GM18867 (cell line): Measurements from ENCODE around the gene ARID4B.
"Not testable (repeated sequence)": the region's sequence is repeated elsewhere in the genome, so short reads cannot be mapped to it uniquely, and the experiment has no call there.

Experiments
- ATAC-seq: cut with Tn5 transposase; IDR thresholded peaks from one replicate; pipeline ENCODE4 v1.9.1; 2021; ENCODE audit warnings: mild to moderate bottlenecking, moderate library complexity; ENCODE audit not compliant: unreplicated experiment

Gene ARID4B

DNA sequence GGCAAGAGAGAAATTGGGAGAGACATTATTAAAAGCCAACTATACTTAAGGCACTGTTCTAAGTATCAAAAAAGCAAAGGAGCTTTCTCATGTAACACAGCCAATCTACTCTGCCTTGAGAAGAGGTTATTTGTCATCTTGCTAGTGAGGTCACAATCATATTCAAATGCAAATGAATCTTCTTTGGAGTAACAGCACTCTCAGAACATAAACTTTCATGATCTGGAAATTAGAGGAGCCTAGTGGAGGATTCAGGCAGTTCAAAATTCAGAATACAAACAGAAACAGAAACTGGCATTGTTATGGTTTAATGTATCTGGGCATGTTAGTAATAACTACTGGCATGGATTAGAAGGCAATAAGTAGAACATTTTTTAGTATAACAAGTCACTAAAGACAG lies 57.4 kb downstream of the ARID4B start:
- ATAC-seq, result peak; percentile 63

DNA sequence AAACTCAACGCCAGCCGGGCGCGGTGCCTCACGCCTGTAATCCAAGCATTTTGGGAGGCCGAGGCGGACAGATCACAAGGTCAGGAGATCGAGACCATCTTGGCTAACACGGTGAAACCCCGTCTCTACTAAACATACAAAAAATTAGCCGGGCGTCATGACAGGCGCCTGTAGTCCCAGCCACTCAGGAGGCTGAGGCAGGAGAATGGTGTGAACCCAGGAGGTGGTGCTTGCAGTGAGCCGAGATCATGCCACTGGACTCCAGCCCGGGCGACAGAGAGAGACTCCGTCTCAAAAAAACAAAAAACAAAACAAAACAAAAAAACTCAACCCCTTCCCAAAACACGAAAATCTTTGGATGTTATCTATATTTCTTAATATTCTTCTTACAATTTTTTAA lies 58.0 kb downstream of the ARID4B start:
- not testable (repeated sequence) for ATAC-seq

DNA sequence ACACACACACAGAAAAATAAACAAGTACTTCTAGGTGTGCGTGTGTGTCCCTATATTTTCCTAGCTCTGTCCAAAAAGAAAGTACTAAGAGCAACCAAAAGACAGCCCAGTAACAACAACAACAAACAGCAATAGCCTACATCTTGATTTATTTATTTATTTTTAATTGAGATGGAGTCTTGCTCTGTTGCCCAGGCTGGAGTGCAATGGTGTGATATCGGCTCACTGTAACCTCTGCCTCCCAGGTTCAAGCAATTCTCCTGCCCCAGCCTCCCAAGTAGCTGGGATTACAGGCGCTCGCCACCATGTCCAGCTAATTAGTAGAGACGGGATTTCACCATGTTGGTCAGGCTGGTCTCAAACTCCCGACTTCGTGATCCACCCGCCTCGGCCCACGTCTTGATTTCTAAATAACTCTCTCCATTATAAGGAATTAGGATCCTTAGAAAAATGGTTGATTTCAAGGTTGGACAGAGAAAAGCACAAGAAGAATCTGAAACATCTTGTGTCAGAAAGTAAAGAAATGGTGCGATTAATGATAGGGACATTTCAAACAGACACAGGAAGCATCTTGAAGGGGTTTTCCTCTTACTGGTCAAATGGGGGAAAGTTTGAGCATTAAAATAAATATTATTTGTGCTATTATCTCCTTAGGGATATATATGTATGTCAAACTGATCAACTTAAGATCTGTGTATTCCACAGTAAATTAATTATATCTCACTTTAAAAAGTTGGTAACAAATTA lies 59.4 kb downstream of the ARID4B start:
- ATAC-seq, result no peak

DNA sequence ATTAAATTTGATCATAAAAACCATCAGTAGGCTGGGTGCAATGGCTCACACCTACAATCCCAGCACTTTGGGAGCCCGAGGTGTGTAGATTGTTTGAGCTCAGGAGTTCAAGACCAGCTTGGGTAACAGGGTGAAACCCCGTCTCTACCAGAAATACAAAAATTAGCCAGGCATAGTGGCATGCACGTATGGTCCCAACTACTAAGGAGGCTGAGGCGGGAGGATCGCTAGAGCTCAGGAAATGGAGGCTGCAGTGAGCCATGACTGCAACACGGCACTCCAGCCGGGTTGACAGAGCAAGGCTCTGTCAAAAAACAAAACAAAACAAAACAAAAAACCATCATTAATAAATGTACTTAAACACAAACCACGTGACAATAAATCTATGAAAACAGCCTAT lies 61.0 kb downstream of the ARID4B start:
- no peak for ATAC-seq

DNA sequence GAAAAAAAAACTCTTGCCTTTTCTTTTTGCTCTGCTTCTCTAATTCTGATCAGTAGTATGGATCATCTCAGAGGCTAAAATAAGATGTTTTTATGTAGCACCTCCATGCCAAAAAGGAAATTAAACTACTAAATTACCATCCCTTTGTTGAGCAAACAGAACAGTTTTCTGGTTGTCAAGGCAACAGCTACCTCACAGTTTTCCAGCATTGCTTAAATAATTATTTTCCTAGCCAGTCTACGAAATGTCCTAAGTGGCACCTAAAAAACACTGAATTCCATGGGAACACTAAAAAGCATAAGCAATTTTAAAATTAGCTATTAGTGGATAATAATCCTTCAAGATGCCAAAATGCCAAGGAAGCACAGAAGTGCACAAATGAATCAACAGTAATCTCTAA lies 61.7 kb downstream of the ARID4B start:
- ATAC-seq, result no peak

DNA sequence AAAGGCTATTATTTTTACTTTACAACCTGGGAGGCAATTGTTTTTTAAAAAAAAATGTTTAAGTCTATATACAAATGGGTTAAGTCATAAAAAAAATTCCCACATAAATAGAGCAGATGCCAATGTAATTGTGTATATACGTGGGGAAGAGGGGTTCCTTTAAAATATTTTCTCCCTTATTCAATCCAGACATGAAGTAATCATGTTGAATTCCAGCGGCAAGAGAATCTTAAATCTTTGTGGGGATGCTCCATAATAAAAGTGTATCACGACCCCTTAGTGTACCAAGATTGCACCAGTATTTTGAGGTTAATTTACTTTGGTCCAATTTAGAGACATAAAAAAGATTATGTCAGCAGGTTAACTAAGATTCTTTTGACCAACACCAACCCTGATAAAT lies 62.1 kb downstream of the ARID4B start:
- ATAC-seq, result no peak

DNA sequence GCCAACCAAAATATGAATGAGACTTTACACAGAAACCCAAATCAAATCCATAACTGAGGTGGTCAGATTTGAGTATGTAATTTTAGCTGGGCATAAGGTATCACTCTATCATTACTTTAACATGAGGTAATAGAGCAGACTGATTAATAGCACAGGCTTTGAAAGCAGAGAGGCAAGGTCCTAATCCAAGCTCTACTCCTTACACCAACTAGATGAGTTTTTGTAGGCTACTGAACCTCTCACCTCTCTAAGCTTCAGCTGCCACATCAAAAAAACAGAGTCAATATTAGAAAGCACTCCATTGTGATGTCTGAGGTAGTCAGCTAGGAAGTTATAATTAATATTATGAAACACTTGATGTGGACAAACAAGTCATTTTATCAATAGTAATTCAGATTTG lies 63.7 kb downstream of the ARID4B start:
- no peak for ATAC-seq

DNA sequence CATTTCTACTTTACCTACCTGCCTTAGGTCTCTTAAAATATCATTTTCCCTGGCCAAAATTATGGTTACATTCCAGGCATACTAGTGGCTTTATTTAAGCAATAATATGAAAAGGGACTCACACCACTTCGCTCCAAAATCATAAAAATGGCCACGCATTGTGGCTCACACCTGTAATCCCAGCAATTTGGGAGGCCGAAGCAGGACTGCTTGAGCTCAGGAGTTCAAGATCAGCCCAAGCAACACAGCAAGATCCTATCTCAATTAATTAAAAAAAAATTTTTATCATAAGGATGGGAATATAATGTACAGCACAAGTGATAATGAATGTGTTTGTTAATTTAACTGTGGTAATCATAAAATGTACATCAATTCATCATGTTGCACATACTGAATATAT lies 65.4 kb downstream of the ARID4B start:
- ATAC-seq, result no peak

DNA sequence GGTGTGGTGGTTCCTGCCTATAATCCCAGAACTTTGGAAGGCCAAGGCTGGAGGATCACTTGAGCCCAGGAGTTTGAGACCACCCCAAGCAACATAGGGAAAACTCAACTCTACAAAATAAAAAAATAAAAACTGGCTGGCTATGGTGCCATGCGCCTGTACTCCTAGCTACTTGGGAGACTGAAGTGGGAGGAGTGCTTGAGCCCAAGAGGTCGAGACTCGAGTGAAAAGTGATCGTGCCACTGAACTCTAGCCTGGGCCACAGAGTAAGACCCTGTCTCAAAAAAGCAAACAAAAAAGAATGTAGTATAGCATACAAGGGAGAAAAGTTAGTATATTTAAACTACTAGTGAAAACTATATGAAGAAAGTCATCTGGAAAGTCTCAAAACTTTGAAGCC lies 66.7 kb downstream of the ARID4B start:
- ATAC-seq, result no peak

DNA sequence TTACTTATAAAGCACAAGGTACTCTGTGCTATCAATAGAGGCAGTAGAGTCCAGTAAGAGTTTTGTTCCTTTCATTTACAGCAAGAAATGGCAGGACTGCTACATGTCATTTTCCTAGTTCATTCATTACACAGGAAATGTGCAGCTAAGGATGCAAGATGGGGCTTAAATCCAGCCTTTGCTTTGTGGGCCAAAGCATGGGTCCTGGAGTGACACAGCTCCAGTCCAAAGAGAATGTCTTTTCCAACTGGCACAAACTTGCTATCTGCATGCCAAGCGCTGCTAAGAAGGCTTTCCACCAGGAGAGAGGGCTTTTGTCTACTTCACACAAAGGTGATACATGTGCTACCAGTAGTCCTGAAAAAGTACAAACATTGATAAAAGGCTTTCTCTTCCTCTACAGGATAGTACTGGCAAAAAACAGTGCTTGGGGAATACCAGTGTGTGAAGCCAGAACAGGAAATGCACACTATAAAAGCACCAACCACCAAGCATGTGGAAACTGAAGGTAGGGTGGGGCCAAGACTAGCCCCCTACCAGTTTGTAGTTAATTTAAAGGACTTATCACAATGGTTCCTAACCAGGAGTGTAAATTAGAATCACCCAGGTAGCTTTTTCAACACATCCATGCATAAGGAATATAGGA lies 68.7 kb downstream of the ARID4B start:
- no peak for ATAC-seq

DNA sequence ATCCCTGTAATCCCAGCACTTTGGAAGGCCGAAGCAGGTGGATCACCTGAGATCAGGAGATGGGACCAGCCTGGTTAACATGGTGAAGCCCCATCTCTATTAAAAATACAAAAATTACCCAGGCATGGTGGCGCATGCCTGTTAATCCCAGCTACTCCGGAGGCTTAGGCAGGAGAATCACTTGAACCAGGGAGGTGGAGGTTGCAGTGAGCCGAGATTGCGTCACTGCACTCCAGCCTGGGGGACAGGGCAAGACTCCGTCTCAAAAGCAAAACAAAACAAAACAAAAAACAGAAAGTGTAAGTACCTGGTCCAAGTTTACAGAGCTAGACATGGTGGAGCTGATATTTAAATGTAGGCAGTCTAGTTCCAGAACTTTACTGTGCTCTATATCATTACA lies 69.9 kb downstream of the ARID4B start:
- not testable (repeated sequence) for ATAC-seq

DNA sequence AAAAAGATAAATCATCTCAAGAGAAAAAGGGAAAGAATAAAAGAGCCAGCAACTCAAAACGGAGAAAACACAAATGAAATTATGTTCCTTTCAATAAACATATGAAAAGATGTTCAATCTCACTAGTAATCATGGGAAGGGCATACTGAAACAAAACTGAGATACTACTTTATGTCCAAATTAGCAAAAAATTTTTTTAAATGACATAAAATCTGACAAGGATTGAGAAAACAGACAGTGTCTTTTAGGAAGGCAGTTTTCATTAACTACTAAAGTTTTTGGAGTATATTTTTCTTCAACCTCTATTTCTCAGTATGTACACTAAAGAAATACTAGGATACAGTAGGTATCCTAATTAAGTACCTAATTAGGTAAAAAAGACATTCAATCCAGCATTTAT lies 73.3 kb downstream of the ARID4B start:
- no peak for ATAC-seq

DNA sequence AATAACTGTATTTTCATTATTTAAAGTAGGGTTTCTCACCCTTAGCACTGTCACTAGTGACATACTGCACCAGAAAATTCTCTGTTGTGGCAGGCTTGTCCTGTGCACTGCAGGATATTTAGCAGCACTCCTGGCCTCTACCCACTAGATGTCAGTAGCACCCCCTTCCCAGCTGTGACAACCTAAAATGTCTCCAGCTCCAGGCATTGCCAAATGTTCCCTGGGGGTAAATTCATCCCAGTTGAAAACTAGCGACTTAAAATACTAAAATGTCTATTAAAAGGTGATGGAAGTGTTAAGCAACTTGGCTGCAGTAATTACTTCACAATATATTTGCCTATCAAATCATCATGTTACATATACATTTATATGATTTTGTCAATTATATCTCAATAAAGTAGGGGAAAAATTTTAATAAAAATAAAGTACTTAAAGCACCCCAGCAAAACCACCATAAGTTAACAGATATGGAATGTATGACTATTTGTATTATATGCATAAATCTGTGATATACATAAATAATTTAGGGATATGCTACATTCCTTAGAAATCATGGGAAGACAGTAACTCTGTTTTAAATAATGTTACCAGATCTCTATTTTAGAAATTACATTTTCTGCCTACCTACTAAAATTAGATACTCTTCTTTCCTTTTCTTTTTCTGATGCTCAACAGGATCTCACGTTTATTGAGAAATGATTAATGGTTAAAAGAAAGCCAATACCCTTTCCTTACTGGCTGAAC lies 74.6 kb downstream of the ARID4B start:
- peak; percentile 77 for ATAC-seq

DNA sequence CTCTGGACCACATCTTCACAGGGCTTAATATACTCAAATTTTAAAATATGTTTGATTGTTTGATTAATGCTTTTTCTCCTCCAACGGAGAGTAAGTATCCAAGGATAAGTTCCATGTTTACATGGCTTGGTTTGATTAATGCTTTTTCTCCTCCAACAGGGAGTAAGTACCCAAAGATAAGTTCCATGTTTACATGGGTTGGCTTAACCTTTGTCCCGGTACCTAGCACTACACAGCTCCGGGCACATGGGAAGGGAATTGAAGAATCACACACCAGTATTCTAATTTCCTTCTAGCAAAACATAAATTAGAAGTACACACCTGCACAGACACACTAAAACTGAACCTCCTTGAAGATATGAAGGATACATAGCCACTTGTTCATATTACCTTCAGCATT lies 77.5 kb downstream of the ARID4B start:
- no peak for ATAC-seq

DNA sequence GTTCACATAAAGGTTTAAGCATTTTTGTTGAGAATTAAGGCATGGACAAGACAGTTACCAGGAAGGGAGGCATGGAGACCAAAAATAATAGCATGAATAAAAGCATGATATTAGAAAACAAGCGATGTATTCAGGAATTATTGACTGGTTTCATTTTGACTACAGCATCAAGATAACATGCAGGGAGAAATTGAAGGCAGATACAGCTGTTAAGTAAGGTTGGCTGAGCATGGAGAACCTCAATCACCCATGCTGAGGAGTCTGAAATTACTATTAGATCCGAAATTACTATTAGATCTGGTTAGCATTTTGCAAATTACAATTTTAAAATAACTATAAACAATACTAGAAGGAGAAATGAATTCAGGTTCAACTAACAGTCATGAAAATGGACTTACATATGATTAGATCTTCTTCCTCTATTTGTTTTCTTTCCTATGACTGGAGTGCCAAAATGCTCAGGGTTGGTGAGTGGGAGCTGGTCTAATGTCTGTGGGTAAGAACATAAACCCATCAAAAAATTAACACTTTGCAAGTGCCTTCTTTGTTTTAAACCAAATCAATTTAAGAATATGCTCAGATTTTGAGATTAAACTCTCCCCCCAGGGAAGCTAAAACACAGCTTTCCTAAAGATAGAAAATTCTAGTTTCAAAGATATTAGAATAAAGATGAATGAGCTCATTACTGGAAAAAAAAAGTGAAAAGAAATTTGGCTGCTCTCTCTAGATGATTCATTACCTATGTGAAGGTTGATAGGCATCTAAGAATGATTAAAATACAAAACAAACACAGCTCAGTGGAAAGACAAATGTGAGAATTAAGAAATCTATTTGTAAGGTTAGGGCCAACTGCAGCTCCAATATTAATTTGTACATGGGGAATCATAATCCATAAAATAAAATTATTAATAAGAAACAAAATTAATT lies 81.7 kb downstream of the ARID4B start:
- ATAC-seq, result no peak

DNA sequence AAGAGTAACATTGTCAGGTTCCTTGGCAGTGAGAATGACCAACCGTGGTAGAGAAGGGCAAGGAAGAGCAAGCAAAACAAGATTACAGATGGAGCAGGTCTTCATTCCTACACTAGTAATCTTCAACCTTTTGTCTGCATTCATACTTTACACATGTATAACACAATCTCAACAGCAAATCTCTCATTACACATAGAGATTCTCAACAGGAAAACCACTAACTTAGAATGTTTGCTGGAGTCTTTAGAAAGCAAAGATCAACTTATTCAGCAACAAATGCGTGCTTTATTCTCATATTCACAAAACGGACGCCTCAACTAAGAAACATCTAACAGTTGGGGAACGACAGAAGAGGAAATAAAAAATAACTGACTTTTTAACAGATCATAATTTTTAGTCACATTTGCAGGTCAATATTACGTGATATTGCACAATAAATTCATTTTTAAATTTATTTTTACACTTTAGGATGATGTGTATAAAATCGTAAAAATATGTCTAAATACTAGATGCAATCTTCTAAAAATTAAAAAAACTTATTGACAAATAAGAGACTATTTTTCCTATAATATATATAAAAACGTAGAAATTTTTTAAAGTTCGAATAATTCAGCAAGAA lies 82.9 kb downstream of the ARID4B start:
- ATAC-seq, result no peak

DNA sequence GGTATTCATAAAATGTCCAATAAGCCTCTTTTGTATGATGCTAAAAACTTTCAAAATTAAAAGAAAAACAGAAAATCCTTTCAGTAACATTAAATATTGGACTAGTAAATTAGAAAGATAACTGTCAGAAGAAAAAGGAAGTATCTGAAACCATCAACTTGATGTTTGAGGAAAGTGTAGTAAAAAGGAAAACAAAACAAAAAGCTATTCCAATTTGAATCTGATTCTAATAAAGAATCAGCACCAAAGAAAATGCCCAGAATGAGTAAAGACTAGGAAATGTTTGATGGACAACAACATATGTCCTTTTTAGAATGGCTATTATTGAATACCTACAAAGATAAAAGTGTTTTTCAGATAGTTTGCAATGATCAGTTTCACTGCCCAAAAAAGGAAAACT lies 87.0 kb downstream of the ARID4B start:
- no peak for ATAC-seq

DNA sequence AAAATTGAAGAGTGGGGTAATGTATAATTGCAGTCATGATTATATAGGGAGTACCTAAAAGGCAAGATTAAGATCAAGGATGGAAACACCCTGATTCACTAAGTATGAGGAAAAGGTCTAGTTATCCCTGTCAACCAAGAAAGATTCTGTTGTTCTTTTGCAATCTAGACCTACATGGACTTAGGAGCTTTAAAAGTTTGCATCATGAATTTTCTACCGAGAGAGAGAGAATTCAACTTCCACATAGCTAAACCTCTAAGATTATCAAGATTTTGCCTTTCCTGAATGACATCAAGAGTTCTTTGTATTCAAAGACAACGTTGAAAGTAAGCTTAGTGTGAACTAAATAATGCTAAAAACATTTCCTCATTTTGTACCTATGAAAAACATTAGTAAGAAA lies 88.1 kb downstream of the ARID4B start:
- ATAC-seq, result no peak

DNA sequence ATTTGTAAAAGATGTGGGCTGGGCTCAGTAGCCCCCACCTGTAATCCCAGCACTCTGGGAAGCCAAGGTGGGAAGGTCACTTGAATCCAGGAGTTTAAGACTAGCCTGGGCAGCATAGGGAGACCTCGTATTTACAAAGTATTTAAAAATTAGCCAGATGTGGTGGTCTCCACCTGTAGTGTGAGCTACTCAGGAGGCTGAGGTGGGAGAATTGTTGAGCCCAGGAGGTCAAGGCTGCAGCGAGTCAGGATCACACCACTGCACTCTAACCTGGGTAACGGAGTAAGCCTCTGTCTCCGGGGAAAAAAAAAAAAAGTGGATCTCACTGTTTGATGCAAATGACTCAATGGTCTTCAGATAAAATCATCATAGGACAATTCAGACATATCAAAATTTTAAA lies 89.4 kb downstream of the ARID4B start:
- ATAC-seq, result no peak

DNA sequence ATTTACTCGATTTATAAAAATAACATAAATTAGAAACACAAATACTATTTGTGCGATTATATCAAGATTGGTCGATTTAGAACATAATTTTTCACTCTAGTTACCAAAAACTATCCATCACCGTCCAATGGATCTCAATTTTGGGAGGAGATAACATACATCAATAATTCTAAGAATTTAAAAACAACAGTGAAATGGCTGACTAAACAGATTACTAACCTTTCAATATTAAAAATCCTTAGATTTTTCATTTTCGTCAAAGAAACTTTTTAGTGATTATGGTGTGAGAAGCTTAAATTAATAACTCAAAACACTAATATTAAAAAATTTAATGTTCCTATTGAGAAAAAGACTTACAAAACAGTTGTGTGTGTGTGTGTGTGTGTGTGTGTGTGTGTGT lies 91.9 kb downstream of the ARID4B start:
- ATAC-seq, result no peak

DNA sequence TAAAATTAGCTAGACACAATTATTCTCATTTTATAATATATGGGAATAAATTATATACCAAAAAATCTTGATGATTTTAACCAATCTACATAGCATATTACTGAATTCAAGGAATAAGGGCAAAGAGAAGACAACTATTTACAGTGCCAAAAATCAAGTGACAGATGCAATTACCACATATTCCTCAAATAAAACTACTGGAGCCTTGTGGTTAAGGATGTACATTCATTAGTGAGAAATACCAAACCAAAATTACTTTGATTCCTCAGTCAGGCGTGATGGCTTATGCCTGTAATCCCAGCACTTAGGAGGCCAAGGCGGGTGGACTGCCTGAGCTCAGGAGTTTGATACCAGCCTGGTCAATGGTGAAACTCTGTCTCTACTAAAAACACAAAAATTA lies 98.1 kb downstream of the ARID4B start:
- ATAC-seq, result no peak
